Mesothelial cell of epicardium (in vitro differentiated cells): ENCODE results near the gene SCYL2. TPM values are rescaled to one million over a fixed set of nuclear protein-coding genes. Genes with fewer than 3 reads are reported as not detected.
"Not testable (repeated sequence)": the region's sequence is repeated elsewhere in the genome, so short reads cannot be mapped to it uniquely, and the experiment has no call there.

Experiments used
- DNase-seq, 2 experiments: peaks; one replicate each; pipeline ENCODE4 v3.0.0; 2021; ENCODE audit warnings: low spot score in 2 of 2; ENCODE audit not compliant: unreplicated experiment in 2 of 2
- H3K27ac Mint-ChIP-seq: 2 replicates; pipeline ENCODE4 v1.8.0; 2021; ENCODE audit warnings: mixed read lengths
- H3K27me3 Mint-ChIP-seq: 2 replicates; pipeline ENCODE4 v1.8.0; 2021; ENCODE audit warnings: low read depth, mixed read lengths
- H3K36me3 Mint-ChIP-seq: 2 replicates; pipeline ENCODE4 v1.8.0; 2021; ENCODE audit warnings: mixed read lengths
- H3K4me1 Mint-ChIP-seq: 2 replicates; pipeline ENCODE4 v1.8.0; 2021; ENCODE audit warnings: mixed read lengths
- H3K4me3 Mint-ChIP-seq: 2 replicates; pipeline ENCODE4 v1.8.0; 2021; ENCODE audit warnings: mild to moderate bottlenecking, moderate library complexity, mixed read lengths
- H3K9me3 Mint-ChIP-seq: 2 replicates; pipeline ENCODE4 v1.8.0; 2021; ENCODE audit warnings: mixed read lengths
- CTCF ChIP-seq: fragments of 200-600 bp; sonication (generic); IDR thresholded peaks from one replicate; pipeline ENCODE4 v1.5.0; 2021; ENCODE audit warnings: antibody characterized with exemption; ENCODE audit not compliant: unreplicated experiment
- total RNA-seq: library from RNA; stranded (reverse); gene quantifications from 3 replicates; pipeline ENCODE4 v1.2.1, GENCODE V29; 2021

SCYL2 gene
- total RNA-seq: 53.0 to 61.4 TPM (median 55.5 TPM) in 3 replicates

GRCh38 chr12:100266835-100267602, at the start of gene SCYL2, which contains the start of gene DEPDC4:
Gene SCYL2, plus strand, starts transcription at chr12:100267177. Its CDS starts 15,794 bp downstream, at chr12:100282971.
Gene DEPDC4, minus strand, starts transcription at chr12:100267079. Its CDS starts 3 bp downstream, at chr12:100267076.
- Mint-ChIP-seq H3K27ac (peak within 1 kb of the TSS; percentile 99), H3K4me1 (peaks cover 26% of the 10 kb centered on the region), H3K9me3 (no peaks in the 10 kb centered on the region), H3K36me3 (no peaks in the 10 kb centered on the region), H3K4me3 (peak within 1 kb of the TSS; percentile 99), H3K27me3 (no peaks in the 10 kb centered on the region)
- peak; percentile 91 to 96 for DNase-seq
- TF ChIP-seq CTCF: no peak

GRCh38 chr12:100219328-100220109, 47.5 kb upstream of the SCYL2 start:
- Mint-ChIP-seq H3K4me1 (no peaks in the 10 kb centered on the region), H3K9me3 (no peaks in the 10 kb centered on the region), H3K27ac (no peak overlapping the region), H3K27me3 (no peaks in the 10 kb centered on the region), H3K4me3 (no peak overlapping the region), H3K36me3 (peaks cover 16% of the 10 kb centered on the region)
- TF ChIP-seq CTCF: no peak
- no peak for DNase-seq

- no peak overlapping the region for H3K4me3 Mint-ChIP-seq
- no peaks in the 10 kb centered on the region for H3K27me3 Mint-ChIP-seq
- H3K36me3 Mint-ChIP-seq: peaks cover 15% of the 10 kb centered on the region
- H3K4me1 Mint-ChIP-seq: no peaks in the 10 kb centered on the region
- no peak overlapping the region for H3K27ac Mint-ChIP-seq
- no peaks in the 10 kb centered on the region for H3K9me3 Mint-ChIP-seq
- no peak for DNase-seq
- TF ChIP-seq CTCF: no peak
Observed at GRCh38 chr12:100221523-100221922, 45.5 kb upstream of the SCYL2 start.

GRCh38 chr12:100222173-100222572, 44.8 kb upstream of the SCYL2 start:
- H3K4me3 Mint-ChIP-seq, H3K4me1 Mint-ChIP-seq, H3K9me3 Mint-ChIP-seq, H3K27ac Mint-ChIP-seq, DNase-seq, H3K27me3 Mint-ChIP-seq: not testable (repeated sequence)
- H3K36me3 Mint-ChIP-seq: peaks cover 15% of the 10 kb centered on the region

- H3K27ac Mint-ChIP-seq: no peak overlapping the region
- DNase-seq: no peak
- TF ChIP-seq CTCF: no peak
- H3K36me3 Mint-ChIP-seq: peaks cover 15% of the 10 kb centered on the region
- no peaks in the 10 kb centered on the region for H3K9me3 Mint-ChIP-seq
- H3K4me1 Mint-ChIP-seq: peaks cover 4% of the 10 kb centered on the region
- no peak overlapping the region for H3K4me3 Mint-ChIP-seq
- H3K27me3 Mint-ChIP-seq: no peaks in the 10 kb centered on the region
Observed at GRCh38 chr12:100225491-100225890, 41.5 kb upstream of the SCYL2 start.
